Peyer's patch (tissue), 4 donors: ENCODE results near the gene BEST4.
A peak's percentile ranks its signal among the peaks of the same experiment; 100 is the strongest.

Source experiments
- CTCF ChIP-seq, 6 experiments: fragments of 450-650 bp in 4 of 6; fragments of 200-600 bp in 2 of 6; sonication (generic) in 1 of 6; IDR thresholded peaks; one replicate each; pipeline ENCODE4 v1.5.1; 2017 to 2019; ENCODE audit warnings: antibody characterized with exemption in 6 of 6, mild to moderate bottlenecking in 3 of 6, moderate library complexity in 1 of 6
- POLR2A ChIP-seq, 2 donors: fragments of 450-650 bp; IDR thresholded peaks; one replicate each; pipeline ENCODE4 v1.5.1; 2017; ENCODE audit warnings: antibody characterized with exemption in 2 of 2, mild to moderate bottlenecking in 2 of 2, moderate library complexity in 2 of 2

DNA sequence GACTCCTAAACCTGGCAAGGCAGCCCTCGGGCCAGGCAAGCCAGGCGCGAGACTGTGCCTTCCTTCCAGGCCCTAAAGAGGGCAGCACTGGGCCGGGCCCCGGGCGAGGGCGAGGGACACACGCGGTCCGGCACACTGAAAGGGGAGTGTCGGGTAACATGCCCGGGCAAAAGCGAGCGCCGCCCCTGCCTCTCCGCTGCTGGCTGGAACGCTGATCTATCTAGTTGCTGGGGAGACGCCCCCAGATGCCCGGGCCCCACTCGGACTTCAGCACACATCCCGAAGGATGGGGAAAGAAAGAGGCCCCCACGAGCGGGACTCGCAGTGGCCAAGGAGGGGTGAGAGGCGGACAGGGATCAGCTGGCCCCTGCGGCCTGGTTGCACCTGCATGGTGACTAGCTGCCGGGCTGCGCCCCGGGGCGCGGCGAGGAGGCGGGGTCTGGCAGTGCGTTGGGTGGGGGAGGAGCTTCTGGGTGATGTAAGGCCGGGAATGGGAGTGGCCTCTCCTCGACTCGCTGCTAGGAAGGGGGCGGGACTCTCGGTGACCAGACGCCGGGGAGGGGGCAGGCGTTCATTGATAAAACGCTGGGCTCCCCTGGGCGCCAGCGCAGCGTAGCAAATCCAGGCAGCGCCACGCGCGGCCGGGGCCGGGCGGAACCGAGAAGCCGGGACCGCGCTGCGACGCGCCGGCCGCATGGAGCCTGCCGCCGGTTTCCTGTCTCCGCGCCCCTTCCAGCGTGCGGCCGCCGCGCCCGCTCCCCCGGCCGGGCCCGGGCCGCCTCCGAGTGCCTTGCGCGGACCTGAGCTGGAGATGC lies 12.0 kb upstream of the BEST4 start, which contains the start of gene PLK3:
- TF ChIP-seq CTCF (IDR thresholded peaks at IDR 0.05) (peak; percentile 78 to 98 (median 92)), POLR2A (IDR thresholded peaks at IDR 0.05) (peak; percentile 77 to 95)
